Ascending aorta (tissue), 2 donors: ENCODE results near the gene SFMBT2. TPM values are rescaled to one million over a fixed set of nuclear protein-coding genes. Genes with fewer than 3 reads are reported as not detected.

ENCODE experiments used
- DNase-seq, 2 donors: peaks; one replicate each; pipeline ENCODE4 v3.0.0-alpha.2; 2019; ENCODE audit warnings: low spot score in 2 of 2
- H3K27ac ChIP-seq, 2 donors: fragments of 200-600 bp; sonication (generic); one replicate each; pipeline ENCODE4 v1.5.1; 2016 to 2017; ENCODE audit warnings: mild to moderate bottlenecking in 1 of 2
- H3K27me3 ChIP-seq: fragments of 200-600 bp; sonication (generic); one replicate; pipeline ENCODE4 v1.5.1; 2017
- H3K36me3 ChIP-seq, 2 donors: fragments of 200-600 bp; sonication (generic); one replicate each; pipeline ENCODE4 v1.5.1; 2016
- H3K4me1 ChIP-seq, 2 donors: fragments of 200-600 bp; sonication (generic); one replicate each; pipeline ENCODE4 v1.5.1; 2016 to 2017; ENCODE audit warnings: mild to moderate bottlenecking in 1 of 2
- H3K4me3 ChIP-seq, 2 donors: fragments of 200-600 bp; sonication (generic); one replicate each; pipeline ENCODE4 v1.5.1; 2016 to 2017; ENCODE audit warnings: mild to moderate bottlenecking in 1 of 2
- H3K9me3 ChIP-seq, 2 donors: fragments of 200-600 bp; sonication (generic); one replicate each; pipeline ENCODE4 v1.5.1; 2016
- intact Hi-C: fragments of 100-400 bp; cut with DNase I; formaldehyde crosslinking; loops from one replicate; pipeline ENCODE4 v1.15.1; 2023
- total RNA-seq: library from RNA; depleted of rRNA; stranded (reverse); fragments of >200 nt; gene quantifications from one replicate; pipeline ENCODE4 v1.1.0, GENCODE V29; 2016
- TF ChIP-seq, protein P1 (sequence below), 3 experiments: fragments of 200-600 bp in 2 of 3; fragments of 450-650 bp in 1 of 3; sonication (generic) in 2 of 3; IDR thresholded peaks; one replicate each; pipeline ENCODE4 v1.5.1; 2016 to 2019; ENCODE audit warnings: antibody characterized with exemption in 3 of 3, mild to moderate bottlenecking in 1 of 3, moderate library complexity in 1 of 3

The SFMBT2 gene
- total RNA-seq, 1 donor from 2014 or later: 2.2 TPM

DNA sequence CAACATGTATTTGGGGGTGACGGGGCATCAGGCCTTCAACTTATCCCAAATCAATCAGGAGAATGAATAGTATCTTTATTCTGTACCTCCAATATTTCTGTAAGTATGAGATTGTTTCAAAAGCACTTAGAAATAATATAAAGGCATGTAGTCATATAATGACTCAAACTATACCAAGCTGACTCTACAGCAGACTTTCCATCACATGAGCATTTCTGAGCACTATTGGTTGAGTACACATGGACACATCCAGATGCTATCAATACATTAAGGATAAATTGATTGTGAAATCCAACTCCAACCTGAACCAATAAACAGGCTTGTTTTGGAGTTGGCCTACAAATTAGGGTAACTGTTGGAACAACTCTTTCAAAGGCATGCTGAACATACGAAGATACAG, 229.4 kb downstream of the SFMBT2 start:
- intact Hi-C loops: no loop called here
- TF ChIP-seq, protein P1, sequence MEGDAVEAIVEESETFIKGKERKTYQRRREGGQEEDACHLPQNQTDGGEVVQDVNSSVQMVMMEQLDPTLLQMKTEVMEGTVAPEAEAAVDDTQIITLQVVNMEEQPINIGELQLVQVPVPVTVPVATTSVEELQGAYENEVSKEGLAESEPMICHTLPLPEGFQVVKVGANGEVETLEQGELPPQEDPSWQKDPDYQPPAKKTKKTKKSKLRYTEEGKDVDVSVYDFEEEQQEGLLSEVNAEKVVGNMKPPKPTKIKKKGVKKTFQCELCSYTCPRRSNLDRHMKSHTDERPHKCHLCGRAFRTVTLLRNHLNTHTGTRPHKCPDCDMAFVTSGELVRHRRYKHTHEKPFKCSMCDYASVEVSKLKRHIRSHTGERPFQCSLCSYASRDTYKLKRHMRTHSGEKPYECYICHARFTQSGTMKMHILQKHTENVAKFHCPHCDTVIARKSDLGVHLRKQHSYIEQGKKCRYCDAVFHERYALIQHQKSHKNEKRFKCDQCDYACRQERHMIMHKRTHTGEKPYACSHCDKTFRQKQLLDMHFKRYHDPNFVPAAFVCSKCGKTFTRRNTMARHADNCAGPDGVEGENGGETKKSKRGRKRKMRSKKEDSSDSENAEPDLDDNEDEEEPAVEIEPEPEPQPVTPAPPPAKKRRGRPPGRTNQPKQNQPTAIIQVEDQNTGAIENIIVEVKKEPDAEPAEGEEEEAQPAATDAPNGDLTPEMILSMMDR (IDR thresholded peaks at IDR 0.05): no peak
- Histone ChIP-seq H3K9me3 (no peaks in the 10 kb centered on the region), H3K27ac (no peak overlapping the region), H3K4me3 (no peak overlapping the region), H3K27me3 (no peaks in the 10 kb centered on the region), H3K36me3 (no peaks in the 10 kb centered on the region), H3K4me1 (no peaks in the 10 kb centered on the region)
- no peak for DNase-seq

DNA sequence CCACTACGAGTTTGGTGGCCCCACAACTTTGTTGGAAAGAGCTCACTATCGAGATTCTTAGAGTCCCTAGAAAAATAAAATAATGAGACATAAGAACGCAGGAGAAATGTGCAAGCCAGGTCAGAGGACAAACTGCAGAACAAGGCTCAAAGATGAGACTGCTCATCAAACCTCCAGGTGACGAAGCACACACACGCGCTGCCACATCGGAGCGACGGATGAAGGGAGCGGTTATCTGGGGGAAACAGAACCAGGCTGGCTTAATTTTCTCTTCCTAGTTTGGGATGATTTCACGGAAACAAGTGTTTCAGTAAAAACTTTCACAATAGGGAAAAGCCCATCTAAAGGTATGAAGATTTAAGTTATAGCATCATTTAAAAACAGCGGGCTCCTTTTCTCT, 231.3 kb downstream of the SFMBT2 start:
- intact Hi-C loops: no loop called here
- no peak overlapping the region for H3K4me3 ChIP-seq
- H3K9me3 ChIP-seq: no peaks in the 10 kb centered on the region
- no peak overlapping the region for H3K27ac ChIP-seq
- no peaks in the 10 kb centered on the region for H3K27me3 ChIP-seq
- no peak for DNase-seq
- no peaks in the 10 kb centered on the region for H3K4me1 ChIP-seq
- H3K36me3 ChIP-seq: no peaks in the 10 kb centered on the region
- TF ChIP-seq, protein P1 (IDR thresholded peaks at IDR 0.05): no peak

DNA sequence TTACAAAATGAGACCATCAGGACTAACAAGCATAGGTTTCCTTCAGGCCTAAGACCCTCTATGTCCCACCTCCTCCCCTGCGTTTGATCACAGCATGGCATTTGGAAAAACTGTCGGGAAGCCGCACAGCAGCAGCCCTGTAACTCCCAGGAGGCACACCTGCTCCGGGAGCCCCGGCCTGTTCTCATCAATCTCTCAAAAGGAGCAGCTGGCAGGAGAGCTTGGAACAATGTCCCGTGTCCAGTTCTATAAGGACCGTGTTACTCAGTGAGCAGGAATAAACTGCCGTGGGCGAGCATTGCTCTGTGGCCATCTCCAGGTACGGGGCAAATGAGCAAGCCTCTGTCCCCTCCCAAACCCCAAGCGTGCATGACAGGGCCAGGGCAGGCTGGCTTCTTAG, 236.9 kb downstream of the SFMBT2 start:
- DNase-seq: no peak
- H3K27me3 ChIP-seq: no peaks in the 10 kb centered on the region
- TF ChIP-seq, protein P1 (IDR thresholded peaks at IDR 0.05): no peak
- H3K36me3 ChIP-seq: peaks cover 0 to 3% of the 10 kb centered on the region in 2 donors
- H3K4me3 ChIP-seq: no peak overlapping the region
- intact Hi-C loops: no loop called here
- H3K9me3 ChIP-seq: no peaks in the 10 kb centered on the region
- H3K27ac ChIP-seq: no peak overlapping the region
- H3K4me1 ChIP-seq: no peaks in the 10 kb centered on the region

DNA sequence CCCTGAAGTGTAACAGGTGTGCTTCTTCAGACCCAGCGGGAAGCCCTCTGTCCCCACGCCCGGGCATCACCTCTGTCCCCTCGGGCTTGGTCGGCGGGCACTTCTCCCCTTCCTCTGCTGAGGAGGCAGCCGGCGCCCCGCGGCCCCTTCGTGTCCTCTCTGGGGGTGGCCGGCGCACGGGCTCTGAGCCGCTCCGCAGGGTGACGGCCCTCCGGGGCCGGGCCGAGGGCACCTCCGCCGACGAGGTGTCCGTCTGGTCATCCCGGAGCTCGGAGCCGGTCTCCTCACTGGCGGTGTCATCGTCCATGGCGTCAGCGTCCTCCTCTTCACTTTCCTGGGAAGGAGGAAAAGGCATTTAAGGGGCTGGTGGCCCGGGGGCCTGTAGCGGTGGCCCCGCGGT, 239.0 kb downstream of the SFMBT2 start:
- Histone ChIP-seq H3K9me3 (no peaks in the 10 kb centered on the region), H3K4me3 (no peak overlapping the region), H3K27ac (no peak overlapping the region), H3K27me3 (no peaks in the 10 kb centered on the region), H3K4me1 (no peaks in the 10 kb centered on the region), H3K36me3 (peaks cover 0 to 3% of the 10 kb centered on the region in 2 donors)
- intact Hi-C loops: no loop called here
- DNase-seq: no peak
- TF ChIP-seq, protein P1 (IDR thresholded peaks at IDR 0.05): no peak

DNA sequence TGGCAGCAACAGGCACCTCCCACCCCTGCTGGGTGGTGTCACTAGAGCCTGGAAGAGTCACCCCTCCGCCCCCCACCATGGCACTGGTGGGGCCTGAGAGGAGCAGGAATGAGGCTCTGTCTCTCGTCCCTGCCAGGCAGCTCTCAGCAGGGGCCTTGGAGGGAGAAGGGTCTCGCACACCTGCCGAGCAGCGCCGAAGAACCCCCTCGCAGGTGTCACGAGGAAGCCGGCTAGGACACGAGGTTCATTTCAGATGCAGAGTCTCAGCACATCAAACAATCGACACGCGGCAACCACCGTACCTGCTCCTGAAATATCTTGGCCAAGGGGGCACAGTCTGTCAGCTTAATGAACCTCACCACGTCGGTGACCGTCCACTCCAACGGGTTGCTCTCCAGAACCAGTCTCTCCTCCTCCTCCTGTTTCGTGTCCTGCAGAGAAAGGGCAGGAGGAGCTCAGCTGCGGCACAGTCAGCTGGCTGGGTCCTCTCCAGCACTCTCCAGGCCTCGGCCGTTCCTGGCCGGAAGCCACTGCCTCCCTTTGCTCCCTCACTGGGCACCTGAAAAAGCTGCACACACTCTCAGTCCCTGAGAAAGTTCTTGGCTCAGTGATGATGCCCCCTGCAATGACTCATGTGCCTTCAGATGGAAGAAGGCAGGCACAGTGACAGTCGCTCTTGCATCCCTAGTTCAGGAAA, 240.1 kb downstream of the SFMBT2 start:
- Histone ChIP-seq H3K4me3 (no peak overlapping the region), H3K27ac (no peak overlapping the region), H3K4me1 (no peaks in the 10 kb centered on the region), H3K36me3 (peaks cover 0 to 3% of the 10 kb centered on the region in 2 donors), H3K27me3 (no peaks in the 10 kb centered on the region), H3K9me3 (no peaks in the 10 kb centered on the region)
- no peak for DNase-seq
- TF ChIP-seq, protein P1 (IDR thresholded peaks at IDR 0.05): no peak
- intact Hi-C loops: no loop called here

DNA sequence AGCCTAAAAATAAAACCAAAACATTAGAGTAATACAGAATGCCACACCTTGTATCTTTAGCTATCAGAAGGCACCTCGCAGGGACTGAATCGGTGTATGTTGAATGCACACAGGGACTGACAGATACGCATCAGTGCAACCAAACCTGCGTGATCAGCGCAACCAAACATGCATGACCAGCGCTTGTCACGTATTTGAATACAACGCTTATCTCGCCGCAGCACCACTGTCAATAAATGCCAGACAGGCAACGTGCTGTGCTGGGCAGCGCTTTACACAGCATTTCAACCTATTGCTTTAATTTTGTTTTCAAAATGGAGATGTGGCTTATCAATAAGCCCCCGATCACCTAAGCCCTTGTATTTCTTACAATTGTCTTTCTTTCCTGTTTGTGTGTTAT, 242.4 kb downstream of the SFMBT2 start:
- no peak overlapping the region for H3K27ac ChIP-seq
- intact Hi-C loops: no loop called here
- DNase-seq: no peak
- peaks cover 0 to 3% of the 10 kb centered on the region in 2 donors for H3K36me3 ChIP-seq
- no peaks in the 10 kb centered on the region for H3K9me3 ChIP-seq
- TF ChIP-seq, protein P1 (IDR thresholded peaks at IDR 0.05): no peak
- no peaks in the 10 kb centered on the region for H3K4me1 ChIP-seq
- no peak overlapping the region for H3K4me3 ChIP-seq
- no peaks in the 10 kb centered on the region for H3K27me3 ChIP-seq
